Subcutaneous adipose tissue (tissue), 4 donors: ENCODE measurements around the gene FMO4. TPM values are rescaled to one million over a fixed set of nuclear protein-coding genes. Genes with fewer than 3 reads are reported as not detected.

Experiments
- total RNA-seq, 4 donors: library from RNA; depleted of rRNA; stranded (reverse); fragments of >200 nt; gene quantifications; one replicate each; pipeline ENCODE4 v1.1.0, GENCODE V29; 2016
- TF ChIP-seq, protein P1 (sequence below): fragments of 450-650 bp; IDR thresholded peaks from one replicate; pipeline ENCODE4 v1.5.1; 2016; ENCODE audit warnings: low read depth, mild to moderate bottlenecking, control low read depth, antibody characterized with exemption, moderate library complexity

Gene FMO4
- total RNA-seq, 4 donors from 2014 or later = 4.3 to 20.4 (median 10.8) TPM

DNA sequence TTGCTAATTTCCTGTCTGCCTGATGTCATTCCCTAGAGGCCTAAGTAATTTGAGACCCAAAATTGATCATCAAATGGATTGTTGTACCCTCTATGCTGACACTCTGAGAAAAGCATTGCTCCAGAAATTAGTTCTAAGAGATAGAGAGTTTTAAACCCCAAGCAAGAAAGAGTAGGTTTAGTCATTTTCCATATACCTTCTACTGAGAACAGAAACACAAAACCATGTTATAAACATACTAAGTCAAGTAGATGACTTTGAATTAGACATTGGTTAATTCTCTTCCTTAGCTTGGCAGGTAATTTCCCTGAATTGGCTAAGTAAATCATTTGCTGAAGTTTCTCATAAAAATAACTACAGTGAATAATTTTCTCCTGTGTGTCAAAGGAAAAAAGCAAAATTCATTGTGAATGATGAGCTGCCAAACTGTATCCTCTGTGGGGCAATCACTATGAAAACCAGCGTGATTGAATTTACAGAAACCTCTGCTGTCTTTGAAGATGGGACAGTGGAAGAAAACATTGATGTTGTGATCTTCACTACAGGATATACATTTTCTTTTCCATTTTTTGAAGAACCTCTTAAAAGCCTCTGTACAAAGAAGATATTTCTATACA lies 20.1 kb downstream of the FMO4 start:
- TF ChIP-seq, protein P1, sequence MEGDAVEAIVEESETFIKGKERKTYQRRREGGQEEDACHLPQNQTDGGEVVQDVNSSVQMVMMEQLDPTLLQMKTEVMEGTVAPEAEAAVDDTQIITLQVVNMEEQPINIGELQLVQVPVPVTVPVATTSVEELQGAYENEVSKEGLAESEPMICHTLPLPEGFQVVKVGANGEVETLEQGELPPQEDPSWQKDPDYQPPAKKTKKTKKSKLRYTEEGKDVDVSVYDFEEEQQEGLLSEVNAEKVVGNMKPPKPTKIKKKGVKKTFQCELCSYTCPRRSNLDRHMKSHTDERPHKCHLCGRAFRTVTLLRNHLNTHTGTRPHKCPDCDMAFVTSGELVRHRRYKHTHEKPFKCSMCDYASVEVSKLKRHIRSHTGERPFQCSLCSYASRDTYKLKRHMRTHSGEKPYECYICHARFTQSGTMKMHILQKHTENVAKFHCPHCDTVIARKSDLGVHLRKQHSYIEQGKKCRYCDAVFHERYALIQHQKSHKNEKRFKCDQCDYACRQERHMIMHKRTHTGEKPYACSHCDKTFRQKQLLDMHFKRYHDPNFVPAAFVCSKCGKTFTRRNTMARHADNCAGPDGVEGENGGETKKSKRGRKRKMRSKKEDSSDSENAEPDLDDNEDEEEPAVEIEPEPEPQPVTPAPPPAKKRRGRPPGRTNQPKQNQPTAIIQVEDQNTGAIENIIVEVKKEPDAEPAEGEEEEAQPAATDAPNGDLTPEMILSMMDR = no peak

DNA sequence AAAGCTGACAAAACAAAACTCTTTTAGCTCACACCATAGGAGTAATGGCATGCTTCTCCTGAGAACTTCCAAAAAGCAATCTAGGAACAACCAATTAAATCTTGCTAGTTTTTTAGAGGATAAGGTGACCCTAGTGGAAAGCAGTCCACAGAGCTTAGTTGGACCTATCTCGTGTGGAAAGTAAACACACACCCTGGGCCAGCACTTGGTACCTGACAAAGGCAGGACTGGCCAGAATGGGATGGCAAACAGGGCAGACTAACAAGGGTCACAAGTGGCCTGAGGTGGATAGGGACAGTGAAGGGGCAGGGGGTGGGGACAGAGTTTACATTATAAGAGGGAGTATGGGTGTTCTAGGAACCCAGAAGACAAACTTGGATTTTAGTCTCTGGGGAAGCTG lies 22.0 kb downstream of the FMO4 start:
- TF ChIP-seq, protein P1 = no peak

DNA sequence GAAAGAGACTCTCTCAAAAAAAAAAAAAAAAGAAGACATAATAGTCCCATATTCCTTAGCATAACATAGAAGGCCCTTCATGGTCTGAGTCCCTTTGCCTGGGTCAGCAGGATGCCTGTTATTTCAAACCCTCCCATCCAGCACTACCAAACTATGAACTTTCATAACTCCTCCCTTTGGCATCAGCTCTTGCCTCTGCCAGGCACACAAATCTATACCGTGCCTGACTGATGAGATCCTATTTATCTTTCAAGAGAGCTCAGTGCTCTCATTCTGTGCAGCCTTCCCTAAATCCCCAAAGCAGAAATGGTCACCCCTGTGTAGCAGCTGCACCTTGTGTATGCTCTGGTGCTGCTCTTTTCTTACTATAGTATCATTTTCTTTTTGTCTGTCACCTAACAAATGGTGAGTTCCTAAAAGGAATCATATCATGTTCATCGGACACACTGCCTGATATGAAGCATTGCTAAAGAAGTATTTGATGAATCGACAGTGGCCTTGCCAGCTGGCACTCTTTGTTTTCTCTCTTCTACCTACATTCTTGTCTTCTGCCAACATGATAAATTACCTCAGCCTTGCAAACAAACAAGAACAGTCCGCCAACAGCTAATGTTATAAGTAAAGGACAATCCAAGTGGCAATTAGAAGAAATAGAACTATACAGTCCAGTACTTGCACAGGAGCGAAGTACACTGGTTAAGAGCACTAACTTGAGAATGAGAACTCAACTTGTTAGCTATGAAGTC lies 29.9 kb downstream of the FMO4 start:
- TF ChIP-seq, protein P1 = no peak

- TF ChIP-seq, protein P1 = no peak
These were observed 30.5 kb downstream of the FMO4 start for GRCh38 chr1:171344473-171344820.

- TF ChIP-seq, protein P1 = no peak
These were observed 31.6 kb downstream of the FMO4 start for GRCh38 chr1:171345536-171345935.

GRCh38 chr1:171346881-171347280 lies 32.9 kb downstream of the FMO4 start:
- TF ChIP-seq, protein P1 = no peak

DNA sequence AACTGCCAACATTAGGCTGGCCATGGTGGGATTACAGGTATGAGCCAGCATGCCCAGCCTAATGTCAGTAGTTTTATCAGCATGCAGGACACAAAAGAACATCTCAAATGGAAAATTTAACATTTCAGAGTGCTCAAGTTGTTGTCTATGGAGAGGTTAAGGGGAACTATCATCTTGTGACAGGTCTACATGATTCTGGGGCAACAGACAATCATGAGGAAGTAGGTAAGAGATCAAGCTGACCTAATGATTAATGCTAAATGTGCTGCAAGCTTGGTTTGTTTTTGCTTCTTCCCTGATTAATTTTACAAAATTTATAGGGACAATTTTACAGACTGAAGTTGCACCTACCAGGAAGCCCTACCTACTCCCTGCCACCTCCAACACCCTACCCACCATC lies 36.6 kb downstream of the FMO4 start:
- TF ChIP-seq, protein P1 = no peak
